ENCODE results near the gene ANKHD1. TPM values are rescaled to one million over a fixed set of nuclear protein-coding genes. Genes with fewer than 3 reads are reported as not detected.

ANKHD1 gene
- total RNA-seq, 1 experiment from 2014 or later, result 130 TPM

- intact Hi-C loops (cut with micrococcal nuclease; ENCODE audit: unreplicated experiment), result no loop called here
- H3K36me3 Mint-ChIP-seq (ENCODE audit: insufficient read depth, unreplicated experiment), result no peaks in the 10 kb centered on the region
- H3K4me1 Mint-ChIP-seq (ENCODE audit: low read depth, unreplicated experiment), result no peaks in the 10 kb centered on the region
- BruUV-seq (replicated peaks), result no TSS peak
- Histone ChIP-seq H3K4me3 (ENCODE audit: low read depth, low read length) (no peak overlapping the region), H3K36me3 (ENCODE audit: control insufficient read depth, insufficient read depth, low read length) (no peaks in the 10 kb centered on the region), H3K27me3 (replicated peaks; ENCODE audit: control insufficient read depth, insufficient read depth, low read length) (no peaks in the 10 kb centered on the region), H3K4me1 (no peaks in the 10 kb centered on the region), H3K9me3 (no peaks in the 10 kb centered on the region)
- DNase-seq, result no peak
- CTCF ChIA-PET, result no interaction called here
- no peak overlapping the region for H3K4me3 Mint-ChIP-seq (ENCODE audit: unreplicated experiment)
- H3K27me3 Mint-ChIP-seq (ENCODE audit: insufficient read depth, unreplicated experiment), result no peaks in the 10 kb centered on the region
- H3K9me3 Mint-ChIP-seq (ENCODE audit: unreplicated experiment), result no peaks in the 10 kb centered on the region
- POLR2A ChIA-PET, result interaction anchor here (0.7 kb wide), 1 partner anchor 20 kb away, joined by 4 read pairs; no protein-coding TSS in a partner anchor
- no peak overlapping the region for H3K27ac Mint-ChIP-seq (ENCODE audit: unreplicated experiment)
- TF ChIP-seq CTCF (IDR thresholded peaks at IDR 0.05; ENCODE audit: insufficient read depth in 1 of 2, low read depth in 1 of 2, low read length in 1 of 2, severe bottlenecking in 1 of 2, unreplicated experiment in 1 of 2), result no peak
These were observed 185.9 kb downstream of the ANKHD1 start for GRCh38 chr5:140587495-140587894.

- H3K27me3 ChIP-seq (replicated peaks; ENCODE audit: control insufficient read depth, insufficient read depth, low read length), result no peaks in the 10 kb centered on the region
- Mint-ChIP-seq H3K36me3 (ENCODE audit: insufficient read depth, unreplicated experiment) (no peaks in the 10 kb centered on the region), H3K4me1 (ENCODE audit: low read depth, unreplicated experiment) (no peaks in the 10 kb centered on the region), H3K4me3 (ENCODE audit: unreplicated experiment) (no peak overlapping the region), H3K9me3 (ENCODE audit: unreplicated experiment) (no peaks in the 10 kb centered on the region), H3K27ac (ENCODE audit: unreplicated experiment) (no peak overlapping the region), H3K27me3 (ENCODE audit: insufficient read depth, unreplicated experiment) (no peaks in the 10 kb centered on the region)
- H3K4me3 ChIP-seq (ENCODE audit: low read depth, low read length), result no peak overlapping the region
- TF ChIP-seq CTCF (IDR thresholded peaks at IDR 0.05; ENCODE audit: insufficient read depth in 1 of 2, low read depth in 1 of 2, low read length in 1 of 2, severe bottlenecking in 1 of 2, unreplicated experiment in 1 of 2), result no peak
- H3K4me1 ChIP-seq, result no peaks in the 10 kb centered on the region
- no peak for DNase-seq
- no peaks in the 10 kb centered on the region for H3K36me3 ChIP-seq (ENCODE audit: control insufficient read depth, insufficient read depth, low read length)
- ChIA-PET CTCF (no interaction called here), POLR2A (no interaction called here)
- H3K9me3 ChIP-seq, result no peaks in the 10 kb centered on the region
- intact Hi-C loops (cut with micrococcal nuclease; ENCODE audit: unreplicated experiment), result no loop called here
- BruUV-seq (replicated peaks), result no TSS peak
These were observed 186.9 kb downstream of the ANKHD1 start for GRCh38 chr5:140588311-140589070.

Small RNAs within 50 kb of the gene (microRNA-seq; reads per million reads assigned to microRNA genes)
- not detected for gene MIR6831

Other genes with a start within 250 kb of the ANKHD1 start
- 93.5 and 102 TPM in 2 replicates for gene CYSTM1, start 226.6 kb upstream of the ANKHD1 start, total RNA-seq (2022)
- 81.1 and 82.3 TPM in 2 replicates for gene PFDN1, start 98.7 kb upstream of the ANKHD1 start, total RNA-seq (2022)
- 5.2 and 5.8 TPM in 2 replicates for gene HBEGF, start 55.2 kb upstream of the ANKHD1 start, total RNA-seq (2022)
- gene SLC4A9, start 41.6 kb upstream of the ANKHD1 start, total RNA-seq (2022), result 0.11 and 0.35 TPM in 2 replicates
- 7.6 and 8.0 TPM in 2 replicates for gene EIF4EBP3, start 145.8 kb downstream of the ANKHD1 start, total RNA-seq (2022)
- gene SRA1, start 155.6 kb downstream of the ANKHD1 start, total RNA-seq (2022), result 44.0 and 50.3 TPM in 2 replicates
- gene APBB3, start 162.8 kb downstream of the ANKHD1 start, total RNA-seq (2022), result 23.4 and 25.1 TPM in 2 replicates
- 79.5 and 91.3 TPM in 2 replicates for gene SLC35A4, start 163.0 kb downstream of the ANKHD1 start, total RNA-seq (2022)
- gene CD14, start 231.3 kb downstream of the ANKHD1 start, total RNA-seq (2022), result 11.5 and 13.3 TPM in 2 replicates
- 37.8 and 46.4 TPM in 2 replicates for gene TMCO6, start 237.6 kb downstream of the ANKHD1 start, total RNA-seq (2022)
- gene NDUFA2, start 245.8 kb downstream of the ANKHD1 start, total RNA-seq (2022), result 88.7 and 99.4 TPM in 2 replicates
- 111 and 112 TPM in 2 replicates for gene IK, start 246.0 kb downstream of the ANKHD1 start, total RNA-seq (2022)